GM21381 (cell line): ENCODE data around the gene SMYD3.
"Not testable (repeated sequence)": the region's sequence is repeated elsewhere in the genome, so short reads cannot be mapped to it uniquely, and the experiment has no call there.

Source experiments
- ATAC-seq: cut with Tn5 transposase; IDR thresholded peaks from one replicate; pipeline ENCODE4 v1.9.1; 2021; ENCODE audit warnings: mild to moderate bottlenecking, moderate library complexity; ENCODE audit not compliant: unreplicated experiment

Gene SMYD3

DNA sequence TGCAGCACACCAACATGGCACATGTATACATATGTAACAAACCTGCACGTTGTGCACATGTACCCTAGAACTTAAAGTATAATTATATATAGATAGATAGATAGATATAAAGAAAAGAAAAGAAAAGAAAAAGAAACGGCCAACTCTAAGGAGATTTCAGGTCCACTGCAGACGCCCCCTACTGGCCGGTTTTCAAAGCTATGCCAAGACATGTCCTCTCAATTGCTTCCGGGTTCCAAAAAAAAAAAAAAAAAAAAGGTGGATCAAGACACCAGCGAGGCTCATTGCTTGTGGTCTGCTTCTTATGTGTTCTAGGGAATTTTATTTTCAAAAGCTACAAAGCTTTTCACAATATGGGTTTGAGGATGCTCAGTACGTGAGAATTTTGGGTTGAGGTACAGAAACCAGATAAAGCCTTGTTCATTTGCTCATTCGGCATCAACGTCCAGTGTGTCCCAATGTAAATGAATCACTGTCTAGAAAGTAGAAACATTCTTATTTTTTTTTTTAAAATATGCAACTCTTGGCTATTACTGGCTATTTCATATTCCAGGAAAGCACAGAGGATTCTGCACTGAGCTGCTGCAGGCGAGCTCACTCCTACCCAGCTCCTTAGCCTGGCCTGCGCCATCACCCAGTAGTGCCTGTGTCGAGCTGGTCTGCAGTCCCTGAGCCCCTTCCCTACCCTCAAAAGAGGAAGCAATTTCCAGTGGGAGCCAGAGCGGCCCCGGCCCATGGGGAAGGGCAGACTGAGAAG, 709.3 kb downstream of the SMYD3 start:
- no peak for ATAC-seq

DNA sequence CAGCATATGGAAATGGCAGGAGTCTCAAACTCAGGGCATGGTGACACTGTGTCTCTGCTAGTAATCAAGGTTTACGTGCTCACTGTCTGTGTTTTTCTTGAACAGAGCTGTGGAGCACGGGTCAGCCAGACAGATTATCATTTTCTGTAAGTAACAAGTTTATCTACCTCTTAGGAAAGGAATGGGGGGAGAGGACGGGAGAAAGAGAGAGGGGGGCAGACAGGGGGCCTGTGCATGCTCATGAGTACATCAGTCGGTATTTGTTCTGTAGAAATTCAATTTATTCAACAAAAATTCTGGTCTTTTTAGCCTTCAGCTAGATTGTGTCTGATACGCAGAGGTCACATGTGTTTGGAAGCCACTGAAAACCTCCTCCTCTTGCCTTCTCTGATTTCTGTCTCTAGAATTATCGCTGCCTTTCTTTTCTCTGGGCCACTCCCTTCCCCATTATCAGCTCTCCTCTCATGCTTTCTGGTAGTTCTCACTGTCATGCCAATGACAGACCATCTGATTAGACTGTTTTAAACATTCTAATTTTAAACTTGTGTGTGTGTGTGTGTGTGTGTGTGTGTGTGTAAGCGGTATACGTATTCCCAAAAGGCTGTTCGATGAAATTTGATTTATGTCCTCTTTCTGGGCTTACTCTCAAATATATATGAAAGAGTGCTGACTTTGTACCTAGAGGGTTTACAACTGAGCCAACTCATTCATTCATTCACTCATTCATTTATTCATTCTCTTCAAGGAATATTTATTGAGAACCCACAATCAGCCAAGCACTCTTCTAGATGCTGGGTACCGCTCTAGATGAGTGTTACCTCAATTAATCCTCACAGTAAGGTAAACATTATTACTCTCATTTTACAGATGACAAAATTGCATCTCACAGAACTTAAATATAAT, 715.4 kb downstream of the SMYD3 start:
- ATAC-seq = no peak

DNA sequence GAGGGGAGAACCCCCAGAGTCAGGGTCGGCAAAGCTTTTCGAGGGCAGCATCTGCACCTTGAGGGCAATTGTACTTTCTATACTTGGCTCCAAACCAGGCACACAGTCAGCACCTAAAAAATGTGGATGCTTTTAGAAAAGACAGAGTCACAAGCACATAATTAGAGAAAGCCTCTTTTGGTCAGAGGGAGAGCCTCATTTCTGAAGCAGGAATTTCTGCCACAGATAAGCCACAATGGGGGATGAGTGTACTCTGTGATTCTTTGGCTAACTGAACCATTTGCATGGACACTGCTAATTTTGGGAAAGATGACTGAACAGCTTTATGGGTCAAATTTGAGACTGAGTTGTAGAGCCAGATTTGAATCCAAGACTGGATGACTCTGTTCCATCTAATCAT, 716.6 kb downstream of the SMYD3 start:
- no peak for ATAC-seq

DNA sequence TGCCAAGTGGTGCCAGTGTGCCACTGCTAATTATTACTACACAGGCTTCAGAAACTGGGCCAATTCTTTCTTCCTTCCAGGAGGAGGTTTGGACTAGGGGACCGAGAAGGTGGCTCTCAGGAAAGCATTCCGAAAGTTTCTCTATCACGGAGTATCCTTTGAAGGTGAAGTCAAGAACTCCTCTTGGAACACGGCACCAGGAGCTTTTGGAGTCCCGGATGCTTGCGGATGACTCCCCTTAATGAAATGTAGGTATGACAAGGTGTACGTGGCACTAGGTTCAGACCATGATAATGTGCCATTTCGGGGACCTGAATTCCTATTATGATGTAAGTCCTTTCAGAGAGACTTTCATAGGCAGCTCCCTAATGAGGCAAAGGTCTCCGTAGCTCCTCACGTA, 718.2 kb downstream of the SMYD3 start:
- no peak for ATAC-seq

DNA sequence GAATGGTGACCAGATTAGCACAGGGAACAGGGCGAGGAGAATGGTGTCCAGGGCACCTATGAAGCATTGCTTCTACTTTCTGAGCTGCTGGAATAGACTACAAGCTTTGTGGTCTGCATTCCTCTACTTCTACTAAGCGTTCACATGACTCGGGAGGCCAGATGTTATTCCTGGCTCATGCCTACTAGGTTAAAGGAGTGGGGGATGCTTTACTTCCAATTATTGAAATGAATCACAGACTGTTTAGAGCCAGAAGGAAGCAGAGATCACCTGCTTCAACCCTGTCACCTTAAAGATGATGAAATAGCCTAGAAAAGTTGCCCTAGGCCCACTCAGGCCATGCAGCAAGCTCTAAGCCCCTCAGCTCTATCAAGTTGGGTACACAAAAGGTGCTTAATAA, 718.8 kb downstream of the SMYD3 start:
- no peak for ATAC-seq

DNA sequence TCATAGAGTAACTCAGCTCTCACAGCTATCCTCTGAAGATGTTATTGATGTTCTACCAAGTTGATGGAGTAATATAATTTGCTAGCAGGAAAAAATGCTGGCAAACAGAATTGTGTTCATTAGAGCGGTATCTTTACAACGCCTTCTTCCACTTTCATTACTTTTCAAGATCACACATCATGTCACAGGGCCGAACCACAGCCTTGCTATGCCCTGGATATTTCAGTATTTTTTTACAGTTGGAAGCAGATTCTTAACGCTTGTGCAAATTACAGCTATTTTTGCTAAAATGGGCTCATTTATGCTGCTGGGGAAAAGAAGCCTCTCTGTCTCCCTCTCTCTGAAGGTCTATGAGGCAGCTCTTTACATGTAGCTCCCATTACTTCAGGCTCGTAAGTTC, 720.1 kb downstream of the SMYD3 start:
- ATAC-seq = no peak

DNA sequence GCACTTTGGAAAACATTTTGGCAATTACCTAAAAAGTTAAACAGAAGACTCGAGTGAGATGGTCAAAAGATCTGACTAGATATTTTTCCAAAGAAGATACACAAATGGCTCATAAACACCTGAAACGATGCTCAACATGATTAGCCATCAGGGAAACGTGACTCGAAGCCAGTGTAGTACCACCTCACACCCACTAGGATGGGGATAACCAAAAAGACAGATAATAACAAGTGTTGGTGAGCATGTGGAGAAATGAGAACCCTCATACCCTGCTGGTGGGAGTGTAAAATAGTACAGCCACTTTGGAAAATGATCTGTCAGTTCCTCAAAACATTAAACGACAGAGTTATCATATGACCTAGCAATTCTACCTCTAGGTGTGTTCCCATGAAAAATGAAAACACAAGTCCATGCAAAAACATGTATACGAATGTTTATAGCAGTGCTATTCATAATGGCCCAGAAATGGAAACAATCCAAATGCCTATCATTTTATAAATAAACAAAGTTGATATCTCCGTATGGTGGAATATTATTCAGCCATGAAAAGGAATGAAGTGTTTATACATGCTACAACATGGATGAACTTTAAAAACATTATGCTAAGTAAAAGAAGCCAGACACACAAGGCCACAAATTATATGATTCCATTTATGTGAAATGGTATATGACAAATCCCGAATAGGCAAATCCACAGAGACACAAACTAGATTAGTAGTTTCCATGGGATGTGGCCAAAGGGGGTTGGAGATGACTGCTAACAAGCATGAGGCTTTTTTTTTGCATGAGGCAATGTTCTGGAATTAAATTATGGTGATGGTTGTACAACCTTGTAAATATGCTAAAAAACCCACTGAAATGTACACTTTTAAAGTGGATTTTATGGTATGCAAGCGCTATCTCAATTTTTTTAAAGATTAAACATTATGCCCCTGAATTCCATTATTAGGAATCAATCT, 727.0 kb downstream of the SMYD3 start:
- ATAC-seq = no peak

DNA sequence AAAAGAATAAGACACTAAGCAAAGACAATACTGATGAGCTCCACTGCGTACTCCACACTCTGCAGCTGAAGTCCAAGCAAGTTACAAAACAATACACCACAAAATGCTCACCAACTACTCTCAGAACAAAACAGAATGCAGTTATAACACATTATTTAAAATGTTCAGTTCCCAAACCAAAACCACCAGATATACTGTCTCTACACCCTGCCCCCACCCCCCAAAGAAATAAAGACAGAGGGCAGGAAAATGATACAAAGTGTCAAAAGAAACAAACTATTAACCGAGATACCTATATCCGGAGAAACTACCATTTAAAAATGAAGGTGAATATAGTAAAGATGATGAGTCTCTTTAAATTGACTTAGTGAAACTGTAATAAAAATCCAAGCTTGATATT, 729.3 kb downstream of the SMYD3 start:
- ATAC-seq = no peak

DNA sequence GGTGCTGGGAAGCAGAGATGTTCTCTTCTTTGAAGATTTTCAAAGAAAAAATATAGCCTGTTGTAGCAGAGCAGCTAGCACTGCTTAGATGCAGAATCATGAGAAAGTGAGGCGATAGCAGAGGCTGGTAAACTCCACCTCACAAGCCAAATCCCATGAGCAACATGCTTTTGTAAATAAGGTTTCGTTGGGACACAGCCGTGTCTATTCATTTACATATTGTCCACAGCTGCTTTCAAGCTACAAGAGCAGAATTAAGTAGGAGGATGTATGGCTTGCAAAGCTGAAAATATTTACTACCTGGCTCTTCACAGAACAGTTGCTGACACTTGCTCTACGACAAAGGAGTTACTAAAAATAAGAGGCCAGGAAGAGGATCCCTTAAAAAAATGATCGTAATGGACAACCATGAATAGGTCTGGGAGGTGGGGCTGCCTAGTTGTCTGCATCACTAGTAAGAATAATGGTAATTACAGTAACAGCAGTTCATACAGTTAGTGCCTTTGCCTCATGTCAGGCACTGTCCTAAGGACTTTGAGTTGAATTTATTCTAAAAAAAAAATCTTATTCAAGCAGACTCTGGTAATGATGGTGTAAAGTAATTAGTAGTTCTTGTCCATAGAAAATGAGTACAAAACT, 730.3 kb downstream of the SMYD3 start:
- ATAC-seq = no peak

DNA sequence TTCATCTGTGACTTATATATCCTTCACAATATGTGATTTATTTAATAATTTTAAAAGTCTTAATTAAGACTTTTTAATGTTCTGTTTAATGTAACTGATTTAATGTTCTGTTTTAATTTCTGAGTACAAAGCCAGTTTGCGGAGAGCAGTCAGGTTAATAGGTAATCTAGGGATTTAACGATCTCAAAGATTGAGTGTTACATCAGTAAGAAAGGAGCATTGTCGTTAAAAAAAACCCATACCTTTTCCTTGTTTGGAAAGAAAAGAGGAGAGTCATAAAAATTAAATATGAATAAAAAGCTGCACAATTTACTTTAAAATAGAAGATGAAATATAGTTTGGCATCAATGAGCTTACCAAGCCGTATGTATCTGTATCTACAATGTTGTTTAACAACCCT, 730.9 kb downstream of the SMYD3 start:
- ATAC-seq = no peak

DNA sequence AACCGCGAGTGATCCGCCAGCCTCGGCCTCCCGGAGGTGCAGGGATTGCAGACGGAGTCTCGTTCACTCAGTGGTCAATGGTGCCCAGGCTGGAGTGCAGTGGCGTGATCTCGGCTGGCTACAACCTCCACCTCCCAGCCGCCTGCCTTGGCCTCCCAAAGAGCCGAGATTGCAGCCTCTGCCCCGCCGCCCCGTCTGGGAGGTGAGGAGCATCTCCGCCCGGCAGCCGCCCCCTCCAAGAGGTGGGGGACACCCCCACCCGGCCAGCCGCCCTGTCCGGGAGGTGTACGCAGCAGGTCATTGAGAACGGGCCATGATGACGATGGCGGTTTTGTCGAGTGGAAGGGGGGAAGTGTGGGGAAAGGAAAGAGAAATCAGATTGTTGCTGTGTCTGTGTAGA, 732.1 kb downstream of the SMYD3 start:
- ATAC-seq = not testable (repeated sequence)

DNA sequence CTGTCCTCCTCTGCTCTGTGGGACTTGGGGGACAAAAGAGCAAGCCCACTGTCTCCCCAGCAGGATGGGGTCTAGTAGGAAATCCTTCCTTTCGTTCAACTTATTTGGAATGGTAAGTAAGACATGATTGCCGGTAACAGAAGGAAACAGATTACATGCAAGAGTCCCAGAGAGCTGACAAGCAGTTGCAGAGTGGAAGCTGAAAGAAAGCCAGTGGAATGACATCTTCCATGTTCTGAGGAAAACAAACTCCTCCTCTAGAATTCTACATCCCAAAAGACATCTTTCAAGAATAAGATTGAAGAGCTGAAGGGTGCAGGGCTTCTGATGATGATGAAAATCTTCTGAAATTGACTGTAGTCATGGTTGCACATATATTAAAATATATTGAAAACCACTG, 732.9 kb downstream of the SMYD3 start:
- no peak for ATAC-seq

DNA sequence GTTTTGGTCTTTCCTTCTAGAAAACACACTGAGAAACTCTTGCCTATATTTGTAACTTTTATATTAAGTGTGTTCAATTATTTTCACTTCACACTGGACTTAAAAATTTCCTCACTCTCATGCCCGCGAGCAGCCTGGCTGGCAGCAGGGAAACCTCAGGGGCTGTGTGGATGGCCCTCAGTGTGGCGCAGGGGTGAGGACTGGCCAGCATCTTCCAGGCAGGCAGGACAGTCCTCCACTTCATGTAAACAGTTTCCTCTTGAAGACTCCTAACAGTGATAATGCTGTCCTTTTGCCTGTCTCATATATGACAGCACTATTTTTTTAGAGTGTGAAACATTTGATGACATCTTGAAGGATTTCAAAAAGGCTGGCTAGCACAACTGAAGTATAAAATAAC, 733.7 kb downstream of the SMYD3 start:
- no peak for ATAC-seq

DNA sequence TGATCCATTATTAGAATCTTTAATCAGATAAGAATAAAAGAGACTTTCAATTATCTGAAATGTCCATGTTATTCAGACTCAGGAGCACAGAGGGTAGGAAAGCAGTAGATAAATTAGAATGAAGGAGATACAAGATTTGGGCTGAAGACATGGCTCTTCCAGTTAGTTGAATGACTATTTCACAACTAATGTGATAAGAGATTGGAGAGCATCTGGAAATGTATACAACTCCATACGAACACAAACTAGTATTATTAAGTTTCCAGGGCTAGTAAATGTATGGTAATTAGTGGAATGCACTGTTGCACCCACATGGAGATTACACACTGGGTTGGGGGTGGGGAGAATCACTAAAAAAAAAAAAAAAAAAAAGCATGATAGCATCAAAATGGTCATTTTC, 734.3 kb downstream of the SMYD3 start:
- no peak for ATAC-seq

DNA sequence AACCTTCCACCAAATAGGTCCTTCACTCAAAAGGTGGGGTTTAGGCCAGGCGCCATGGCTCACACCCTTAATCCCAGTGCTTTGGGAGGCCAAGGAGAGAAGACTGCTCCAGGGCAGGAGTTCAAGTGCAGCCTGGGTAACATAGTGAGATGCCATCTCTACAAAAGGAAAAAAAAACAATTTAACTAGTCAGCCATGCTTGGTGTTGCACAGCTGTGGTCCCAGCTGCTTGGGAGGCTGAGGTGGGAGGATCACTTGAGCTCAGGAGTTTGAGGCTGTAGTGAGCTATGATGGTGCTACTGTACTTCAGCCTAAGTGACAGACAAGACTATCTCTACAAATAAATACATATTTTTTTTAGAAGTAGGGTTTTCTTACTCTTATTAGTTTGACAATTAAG, 734.8 kb downstream of the SMYD3 start:
- no peak for ATAC-seq

DNA sequence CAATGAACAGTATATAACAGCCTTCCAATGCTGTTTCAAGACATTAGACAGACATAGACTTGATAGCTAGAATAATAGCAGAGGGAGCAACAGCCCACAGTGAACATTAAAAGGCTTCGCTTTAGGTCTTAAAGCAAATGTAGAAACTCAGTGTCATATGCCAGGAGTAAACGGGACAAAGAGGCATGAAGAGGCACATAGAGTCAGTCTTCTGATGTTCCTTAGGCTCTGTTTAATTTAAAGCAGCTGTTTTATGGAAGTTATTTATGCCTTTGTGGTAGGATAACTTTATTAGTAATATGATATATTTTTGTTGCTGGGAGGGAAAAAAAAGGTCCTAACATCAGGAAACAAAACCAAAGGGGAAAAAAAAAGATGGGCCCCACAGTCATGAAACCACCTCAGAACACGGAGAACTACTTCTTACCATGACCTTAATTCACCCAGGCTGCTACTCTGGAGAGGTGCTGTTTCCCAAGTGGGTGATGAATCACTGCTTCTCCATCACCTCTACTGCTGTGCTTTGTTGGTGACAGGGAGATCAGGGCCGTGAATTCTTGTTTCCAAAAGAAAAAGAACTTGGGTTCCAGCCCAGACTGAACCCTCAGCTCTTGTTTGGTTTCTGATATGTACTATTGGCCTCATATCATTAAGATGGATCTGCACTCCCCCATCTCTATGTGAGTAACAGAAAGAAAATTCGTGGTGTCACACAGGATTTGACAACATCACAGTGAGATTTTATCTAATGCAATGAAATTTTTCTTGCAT, 735.4 kb downstream of the SMYD3 start:
- no peak for ATAC-seq

DNA sequence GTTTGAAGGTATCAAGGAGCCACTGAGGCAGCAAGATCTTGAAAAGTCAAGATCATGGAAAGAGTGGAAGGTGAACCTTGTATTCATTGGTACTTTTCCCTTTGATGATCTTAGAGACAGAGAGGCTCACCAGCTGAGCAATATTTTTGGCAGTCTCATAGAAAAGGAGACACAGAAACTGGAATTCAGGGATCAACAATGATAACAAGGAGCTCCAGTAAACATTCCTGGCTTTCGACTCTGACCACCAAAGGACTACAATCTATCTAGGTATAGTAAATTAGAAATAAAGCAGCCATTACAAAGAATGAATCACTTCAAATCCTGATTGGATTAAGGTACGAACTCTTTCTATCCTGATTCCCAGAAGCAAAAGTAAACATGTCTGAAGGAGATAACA, 736.9 kb downstream of the SMYD3 start:
- no peak for ATAC-seq

DNA sequence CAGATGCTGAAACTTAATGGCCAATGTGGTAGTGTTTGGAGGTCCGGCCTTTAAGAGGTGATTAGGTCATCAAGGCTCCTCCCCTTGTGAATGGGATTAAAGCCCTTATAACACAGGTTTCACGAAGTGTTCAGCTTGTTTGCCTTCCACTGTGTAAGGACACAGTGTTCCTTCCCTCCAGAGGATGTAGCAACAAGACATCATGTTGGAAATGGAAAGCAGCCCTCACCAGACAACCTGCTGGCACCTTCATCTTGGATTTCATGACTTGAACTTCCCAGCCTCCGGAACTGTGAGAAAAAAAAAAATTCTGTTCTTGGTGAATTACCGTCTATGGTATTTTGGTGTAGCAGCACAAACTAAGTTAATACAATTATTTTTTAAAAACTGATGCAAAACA, 738.5 kb downstream of the SMYD3 start:
- no peak for ATAC-seq

DNA sequence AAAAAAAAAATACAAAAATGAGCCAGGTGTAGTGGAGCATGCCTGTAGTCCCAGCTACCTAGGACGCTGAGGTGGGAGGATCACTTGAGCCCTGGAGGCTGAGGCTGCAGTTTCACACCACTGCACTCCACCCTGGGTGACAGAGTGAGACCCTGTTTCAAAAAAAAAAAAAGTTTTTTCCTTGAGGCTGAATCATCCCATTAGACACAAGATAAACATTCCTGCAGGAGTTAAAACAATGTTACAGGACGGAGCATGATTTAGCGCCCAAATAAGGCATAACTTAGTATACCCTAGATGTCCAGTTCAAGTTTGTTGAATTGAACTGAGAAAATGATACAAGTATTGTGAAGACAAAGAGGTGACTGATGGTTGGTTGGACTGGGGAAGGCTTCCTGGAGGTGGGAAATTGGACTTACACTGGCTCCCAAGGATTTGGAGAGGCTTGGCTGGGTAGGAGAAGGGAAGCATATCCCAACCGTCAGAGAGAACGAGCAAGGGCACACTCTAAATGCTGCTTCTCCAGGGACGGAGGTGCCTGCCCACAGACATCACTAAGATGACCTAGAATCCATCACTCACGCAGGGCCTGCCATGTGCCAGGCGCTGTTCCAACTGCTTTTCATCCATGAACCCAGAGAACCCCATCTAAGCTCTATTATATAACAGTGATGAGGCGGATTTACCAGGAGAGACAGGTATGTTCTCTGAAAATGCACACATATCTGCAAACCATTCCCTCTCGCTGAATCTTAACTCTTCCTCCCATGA, 741.7 kb downstream of the SMYD3 start:
- ATAC-seq = no peak
